Natural killer cell treated with Interleukin-12 subunit alpha and Interleukin-12 subunit beta and Interleukin-15 and Interleukin-18, amount 100 ng/mL, for 72 hours (primary cell): Measurements from ENCODE around the gene TATDN2. TPM values are rescaled to one million over a fixed set of nuclear protein-coding genes. Genes with fewer than 3 reads are reported as not detected.

ENCODE experiments used
- ATAC-seq, 2 donors: fragments of 150-1000 bp; cut with Tn5 transposase in 1 of 2; sonication (Bioruptor Pico), chemical (Tn5 transposase) in 1 of 2; 2 replicates each; pipeline ENCODE4 v1.10.0; 2021
- DNase-seq: peaks from one replicate; pipeline ENCODE4 v3.0.0; 2022; ENCODE audit warnings: low spot score
- H3K27ac Mint-ChIP-seq, 2 donors: 1 replicate in 1 of 2; 2 replicates in 1 of 2; pipeline ENCODE4 v1.8.0; 2022; ENCODE audit warnings: mixed read lengths in 2 of 2, mild to moderate bottlenecking in 1 of 2, moderate library complexity in 1 of 2
- H3K27me3 Mint-ChIP-seq, 2 donors: 1 replicate in 1 of 2; 2 replicates in 1 of 2; pipeline ENCODE4 v1.8.0; 2022; ENCODE audit warnings: mixed read lengths in 2 of 2
- H3K36me3 Mint-ChIP-seq: one replicate; pipeline ENCODE4 v1.8.0; 2022; ENCODE audit warnings: mixed read lengths
- H3K4me1 Mint-ChIP-seq, 2 donors: 1 replicate in 1 of 2; 2 replicates in 1 of 2; pipeline ENCODE4 v1.8.0; 2022; ENCODE audit warnings: low read depth in 2 of 2, mixed read lengths in 2 of 2, mild to moderate bottlenecking in 1 of 2
- H3K4me3 Mint-ChIP-seq: one replicate; pipeline ENCODE4 v1.8.0; 2022; ENCODE audit warnings: mixed read lengths
- H3K9me3 Mint-ChIP-seq: 2 replicates; pipeline ENCODE4 v1.8.0; 2022; ENCODE audit warnings: mixed read lengths
- total RNA-seq, 2 donors: library from RNA; stranded (reverse); gene quantifications; one replicate each; pipeline ENCODE4 v1.2.3, GENCODE V29; 2022

The TATDN2 gene
- total RNA-seq, 2 donors from 2014 or later = 66.3 to 93.3 TPM

GRCh38 chr3:10224794-10225665 lies 23.2 kb upstream of the TATDN2 start:
- peak overlapping the region; percentile 84 to 92 for H3K27ac Mint-ChIP-seq
- no peaks in the 10 kb centered on the region for H3K27me3 Mint-ChIP-seq
- H3K36me3 Mint-ChIP-seq = peaks cover 18% of the 10 kb centered on the region
- ATAC-seq (peak; percentile 73 to 78), DNase-seq (peak; percentile 86)
- peaks cover 51 to 55% of the 10 kb centered on the region in 2 donors for H3K4me1 Mint-ChIP-seq
- H3K4me3 Mint-ChIP-seq = peak overlapping the region; percentile 87
- H3K9me3 Mint-ChIP-seq = peaks cover 3% of the 10 kb centered on the region

- peaks cover 18% of the 10 kb centered on the region for H3K36me3 Mint-ChIP-seq
- H3K27ac Mint-ChIP-seq = no peak overlapping the region
- H3K27me3 Mint-ChIP-seq = no peaks in the 10 kb centered on the region
- H3K4me3 Mint-ChIP-seq = no peak overlapping the region
- DNase-seq (no peak), ATAC-seq (no peak)
- H3K4me1 Mint-ChIP-seq = peaks cover 41 to 46% of the 10 kb centered on the region in 2 donors
- H3K9me3 Mint-ChIP-seq = peaks cover 3% of the 10 kb centered on the region
Observed at GRCh38 chr3:10226293-10226692, 22.0 kb upstream of the TATDN2 start.

DNA sequence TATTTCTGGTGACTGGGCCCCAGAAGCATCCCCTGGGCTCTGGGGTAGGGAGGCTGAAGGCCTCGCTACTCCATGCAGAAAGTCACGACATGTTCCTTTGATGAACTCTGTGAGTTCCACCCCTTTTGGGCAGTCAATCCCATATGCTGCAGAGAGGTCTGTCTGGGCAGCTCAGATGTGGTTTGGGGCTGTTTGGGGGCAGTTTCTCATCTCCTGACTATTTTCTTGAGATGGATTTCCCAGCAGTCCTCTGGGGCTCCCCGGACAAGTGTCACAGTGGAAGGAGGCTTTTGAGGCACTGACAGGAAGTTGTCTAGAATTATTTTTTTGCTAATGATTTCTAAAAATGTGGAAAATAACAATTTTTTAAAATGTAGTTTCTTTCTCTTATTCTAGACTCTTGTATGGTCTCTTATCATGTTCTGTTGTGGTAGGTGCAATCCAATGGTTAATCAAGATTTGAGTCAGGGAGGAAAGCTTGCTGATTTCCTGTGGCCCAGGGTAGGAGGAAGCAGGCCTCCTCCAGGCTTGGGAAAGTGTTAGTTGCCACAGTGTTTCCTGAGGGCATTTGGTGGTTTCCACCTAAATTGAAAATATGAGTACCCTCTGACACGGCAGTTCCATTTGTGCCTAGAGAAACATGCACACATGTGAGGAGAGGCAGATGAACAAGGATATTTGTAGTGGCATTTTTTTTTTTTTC lies 19.9 kb upstream of the TATDN2 start:
- Mint-ChIP-seq H3K27ac (peak overlapping the region; percentile 79 to 94), H3K27me3 (no peaks in the 10 kb centered on the region), H3K36me3 (peaks cover 18% of the 10 kb centered on the region), H3K9me3 (peaks cover 3% of the 10 kb centered on the region), H3K4me1 (peaks cover 39 to 40% of the 10 kb centered on the region in 2 donors), H3K4me3 (peak overlapping the region; percentile 61)
- ATAC-seq (peak; percentile 74 to 79), DNase-seq (peak; percentile 78)

- Mint-ChIP-seq H3K27ac (peak overlapping the region; percentile 79 to 94), H3K36me3 (peaks cover 12% of the 10 kb centered on the region), H3K9me3 (peaks cover 3% of the 10 kb centered on the region), H3K27me3 (no peaks in the 10 kb centered on the region), H3K4me1 (peaks cover 28 to 30% of the 10 kb centered on the region in 2 donors), H3K4me3 (peak overlapping the region; percentile 61)
- DNase-seq (no peak), ATAC-seq (no peak)
Observed at GRCh38 chr3:10229576-10229975, 18.7 kb upstream of the TATDN2 start.

DNA sequence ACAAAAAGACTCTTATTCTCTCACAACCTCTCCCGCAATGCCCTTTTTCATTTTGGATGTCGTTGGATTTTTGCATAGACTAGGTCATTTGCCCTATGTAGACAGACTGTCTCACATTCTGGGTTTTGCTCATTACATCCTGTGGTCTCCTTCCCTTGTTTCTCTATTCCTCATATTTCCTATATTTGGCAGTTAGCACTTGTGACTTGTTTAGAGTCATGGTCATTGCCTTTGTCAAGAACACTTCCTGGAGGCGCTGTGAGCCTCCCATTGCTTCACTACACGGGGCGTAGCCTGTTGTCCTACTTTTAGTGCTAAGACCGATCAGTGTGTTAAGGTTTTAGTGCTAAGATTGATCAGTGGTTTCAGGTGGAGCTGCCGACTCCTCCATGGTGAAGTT lies 16.1 kb upstream of the TATDN2 start:
- Mint-ChIP-seq H3K9me3 (no peaks in the 10 kb centered on the region), H3K4me1 (peaks cover 22 to 26% of the 10 kb centered on the region in 2 donors), H3K36me3 (peaks cover 12% of the 10 kb centered on the region), H3K27ac (peak overlapping the region; percentile 23 to 76), H3K4me3 (peak overlapping the region; percentile 68), H3K27me3 (no peaks in the 10 kb centered on the region)
- DNase-seq (no peak), ATAC-seq (peak; percentile 62 to 76)

DNA sequence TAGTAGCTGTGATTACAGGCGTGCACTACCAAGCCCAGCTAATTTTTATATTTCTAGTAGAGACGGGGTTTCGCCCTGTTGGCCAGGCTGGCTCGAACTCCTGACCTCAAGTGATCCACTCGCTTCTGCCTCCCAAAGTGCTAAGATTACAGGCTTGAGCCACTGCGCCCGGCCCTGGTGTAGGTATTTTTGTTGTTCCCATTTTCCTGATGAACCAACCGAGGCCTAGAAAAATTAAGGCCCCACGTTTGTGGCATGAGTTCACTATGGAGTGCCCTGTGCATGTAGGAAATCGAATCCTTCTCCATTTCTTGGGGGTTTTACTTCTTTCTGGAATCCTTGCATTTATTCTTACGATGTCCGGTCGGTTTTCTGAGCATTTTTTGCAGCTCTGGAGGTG lies 14.3 kb upstream of the TATDN2 start:
- Mint-ChIP-seq H3K27ac (no peak overlapping the region), H3K4me1 (peaks cover 28 to 34% of the 10 kb centered on the region in 2 donors), H3K36me3 (peaks cover 23% of the 10 kb centered on the region), H3K27me3 (no peaks in the 10 kb centered on the region), H3K4me3 (no peak overlapping the region), H3K9me3 (no peaks in the 10 kb centered on the region)
- ATAC-seq (no peak), DNase-seq (no peak)

GRCh38 chr3:10234526-10235230 lies 13.6 kb upstream of the TATDN2 start:
- Mint-ChIP-seq H3K4me3 (no peak overlapping the region), H3K4me1 (peaks cover 33 to 35% of the 10 kb centered on the region in 2 donors), H3K27ac (no peak overlapping the region), H3K36me3 (peaks cover 27% of the 10 kb centered on the region), H3K27me3 (no peaks in the 10 kb centered on the region), H3K9me3 (no peaks in the 10 kb centered on the region)
- ATAC-seq (no peak), DNase-seq (no peak)

DNA sequence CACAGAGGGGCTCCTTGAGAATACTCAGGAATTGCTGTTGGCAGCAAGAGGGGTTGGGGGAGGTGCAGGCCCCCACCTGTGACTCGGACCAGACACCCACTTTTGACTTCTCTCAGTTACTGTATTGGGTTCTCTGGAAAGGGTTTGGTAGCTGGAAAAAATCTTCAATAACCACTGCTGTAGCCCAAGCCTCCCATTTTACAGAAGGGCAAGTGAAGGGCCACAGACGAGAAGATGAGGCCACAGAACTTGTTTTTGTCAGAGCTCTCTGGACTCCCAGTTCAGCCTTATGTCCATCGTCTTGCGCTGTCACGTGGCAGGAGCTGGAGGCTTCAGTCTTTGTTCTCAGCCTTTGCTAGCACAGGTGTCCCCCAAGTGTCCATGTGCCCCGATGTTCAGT lies 12.7 kb upstream of the TATDN2 start:
- ATAC-seq = no peak
- no peak for DNase-seq
- Mint-ChIP-seq H3K9me3 (no peaks in the 10 kb centered on the region), H3K36me3 (peaks cover 27% of the 10 kb centered on the region), H3K4me3 (no peak overlapping the region), H3K4me1 (peaks cover 33 to 36% of the 10 kb centered on the region in 2 donors), H3K27ac (no peak overlapping the region), H3K27me3 (no peaks in the 10 kb centered on the region)

DNA sequence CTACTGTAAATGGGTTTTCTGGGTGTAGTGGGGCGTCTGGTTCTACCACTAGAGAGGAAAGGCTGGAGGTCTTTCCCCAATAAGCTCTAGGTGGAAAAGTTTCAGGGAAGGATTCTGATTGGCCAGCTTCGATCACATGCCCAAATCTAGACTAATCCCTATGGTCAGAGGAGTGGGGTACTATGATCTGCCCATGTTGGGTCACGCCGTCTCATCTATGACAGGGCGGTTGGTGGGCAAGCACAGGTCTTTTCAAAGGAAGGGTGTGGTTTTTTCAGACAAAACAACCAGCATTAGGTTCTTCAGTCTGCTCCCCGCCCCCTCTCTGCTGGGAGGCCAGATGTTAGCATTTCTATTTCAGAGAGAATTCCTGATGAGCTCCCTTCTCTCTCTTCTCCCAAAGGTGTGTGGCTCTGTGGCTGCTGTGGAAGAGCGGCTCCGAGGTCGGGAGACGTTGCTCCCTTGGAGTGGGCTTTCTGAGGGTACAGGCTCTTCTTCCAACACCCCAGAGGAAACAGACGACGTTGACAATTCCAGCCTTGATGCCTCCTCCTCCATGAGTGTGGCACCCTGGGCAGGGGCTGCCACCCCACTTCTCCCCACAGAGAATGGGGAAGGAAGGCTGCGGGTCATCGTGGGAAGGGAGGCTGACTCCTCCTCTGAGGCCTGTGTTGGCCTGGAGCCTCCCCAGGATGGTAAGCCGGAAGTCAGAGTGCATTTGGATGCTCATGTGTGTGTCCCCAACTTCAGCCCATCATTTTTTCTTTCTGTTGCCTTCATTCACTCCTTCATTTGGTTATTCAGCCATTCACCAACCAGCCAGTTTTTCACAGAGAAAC lies 9.7 kb upstream of the TATDN2 start:
- DNase-seq = no peak
- H3K27me3 Mint-ChIP-seq = no peaks in the 10 kb centered on the region
- H3K4me3 Mint-ChIP-seq = peak overlapping the region; percentile 17
- ATAC-seq = no peak
- peaks cover 32% of the 10 kb centered on the region for H3K36me3 Mint-ChIP-seq
- no peaks in the 10 kb centered on the region for H3K9me3 Mint-ChIP-seq
- peaks cover 37 to 44% of the 10 kb centered on the region in 2 donors for H3K4me1 Mint-ChIP-seq
- peak overlapping the region; percentile 71 to 80 for H3K27ac Mint-ChIP-seq

GRCh38 chr3:10240799-10241198 lies 7.5 kb upstream of the TATDN2 start:
- no peak overlapping the region for H3K27ac Mint-ChIP-seq
- H3K4me3 Mint-ChIP-seq = no peak overlapping the region
- DNase-seq (no peak), ATAC-seq (no peak)
- H3K9me3 Mint-ChIP-seq = peaks cover 3% of the 10 kb centered on the region
- H3K4me1 Mint-ChIP-seq = peaks cover 41 to 50% of the 10 kb centered on the region in 2 donors
- H3K27me3 Mint-ChIP-seq = no peaks in the 10 kb centered on the region
- H3K36me3 Mint-ChIP-seq = peaks cover 53% of the 10 kb centered on the region

DNA sequence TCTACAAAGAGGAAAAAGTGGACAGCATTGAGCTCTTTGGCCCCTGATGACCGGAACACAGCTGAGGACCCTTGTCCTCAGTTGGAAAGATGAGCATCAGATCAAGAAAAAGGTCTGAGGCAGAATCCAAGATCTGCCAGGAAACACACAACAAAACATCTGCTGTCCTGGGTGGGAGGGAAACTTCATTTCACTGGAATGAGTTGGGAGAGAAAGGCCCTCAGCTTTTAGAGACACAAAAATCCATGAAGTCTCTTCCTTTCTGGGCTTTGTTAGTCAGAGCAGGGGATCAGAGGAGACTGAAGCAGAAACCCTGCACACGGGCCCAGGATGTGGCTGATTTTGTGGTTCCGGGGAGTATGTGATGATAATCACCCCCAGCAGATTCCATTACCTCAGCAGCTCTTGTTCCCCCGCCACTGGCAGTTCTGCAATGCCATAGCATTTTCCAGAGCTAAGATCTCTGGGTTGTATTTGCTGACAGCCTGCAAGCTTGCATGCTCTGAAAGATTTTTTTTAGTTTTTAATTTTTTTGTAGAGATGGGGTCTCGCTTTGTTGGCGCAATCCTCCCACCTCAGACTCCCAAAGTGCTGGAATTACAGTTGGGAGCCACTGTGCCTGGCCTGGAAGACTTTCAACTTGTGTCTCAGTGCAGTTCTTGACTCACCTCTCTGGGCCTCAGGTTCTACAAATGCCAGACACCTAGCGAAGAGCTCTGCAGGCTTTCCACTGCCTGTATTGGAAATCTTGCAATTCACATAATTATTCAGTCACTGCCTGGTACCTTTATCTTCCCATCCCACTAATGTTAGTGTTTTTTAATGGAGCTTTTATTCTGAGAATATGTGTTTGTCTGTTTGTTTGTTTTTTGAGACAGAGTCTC lies 5.8 kb upstream of the TATDN2 start:
- H3K27me3 Mint-ChIP-seq = no peaks in the 10 kb centered on the region
- peaks cover 52% of the 10 kb centered on the region for H3K36me3 Mint-ChIP-seq
- ATAC-seq = peak; percentile 90 to 98
- DNase-seq = peak; percentile 83
- H3K27ac Mint-ChIP-seq = peak overlapping the region; percentile 91 to 93
- peaks cover 3% of the 10 kb centered on the region for H3K9me3 Mint-ChIP-seq
- peak overlapping the region; percentile 86 for H3K4me3 Mint-ChIP-seq
- H3K4me1 Mint-ChIP-seq = peaks cover 40 to 45% of the 10 kb centered on the region in 2 donors

DNA sequence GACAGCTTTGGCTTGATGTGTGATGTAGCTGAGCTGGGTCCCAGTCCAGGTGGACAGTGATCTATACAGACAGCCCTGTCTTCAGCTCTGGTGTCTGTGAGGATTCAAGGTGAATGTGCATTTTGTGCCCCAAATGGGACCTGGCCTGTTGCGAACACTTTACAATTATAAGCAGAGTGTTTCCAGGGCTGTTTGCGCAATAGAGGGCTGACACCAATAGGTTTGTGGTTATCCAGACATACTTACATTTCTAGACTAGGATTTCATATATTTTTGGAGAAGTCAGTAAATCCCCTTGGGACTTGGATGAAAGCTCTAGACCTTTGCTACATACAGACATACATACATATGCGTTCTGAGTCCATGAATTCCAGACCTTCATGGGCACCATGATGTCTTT lies 4.2 kb upstream of the TATDN2 start:
- no peak for ATAC-seq
- H3K27me3 Mint-ChIP-seq = no peaks in the 10 kb centered on the region
- H3K4me3 Mint-ChIP-seq = no peak overlapping the region
- peak overlapping the region in 1 of 2 donors; percentile 60 for H3K27ac Mint-ChIP-seq
- no peak for DNase-seq
- peaks cover 52% of the 10 kb centered on the region for H3K36me3 Mint-ChIP-seq
- H3K4me1 Mint-ChIP-seq = peaks cover 34 to 38% of the 10 kb centered on the region in 2 donors
- H3K9me3 Mint-ChIP-seq = peaks cover 3% of the 10 kb centered on the region
